HTR-8/SVneo (cell line): ENCODE data around the gene MORC3.
"Not testable (repeated sequence)": the region's sequence is repeated elsewhere in the genome, so short reads cannot be mapped to it uniquely, and the experiment has no call there.

ENCODE experiments used
- DNase-seq: peaks from one replicate; pipeline ENCODE4 v3.0.0; 2011; ENCODE audit warnings: low spot score, mixed read lengths; ENCODE audit not compliant: insufficient read length
- FAIRE-seq: peaks from 2 replicates; lab custom pipeline; 2011; peaks lifted over from hg19 to GRCh38; lab: Jason Lieb, UNC

MORC3 gene

GRCh38 chr21:36319767-36320420 lies at the start of gene MORC3:
Gene MORC3, plus strand, starts transcription at chr21:36320197. Its CDS starts 68 bp downstream, at chr21:36320265.
- FAIRE-seq: peak; percentile 98
- peak; percentile 99 for DNase-seq

DNA sequence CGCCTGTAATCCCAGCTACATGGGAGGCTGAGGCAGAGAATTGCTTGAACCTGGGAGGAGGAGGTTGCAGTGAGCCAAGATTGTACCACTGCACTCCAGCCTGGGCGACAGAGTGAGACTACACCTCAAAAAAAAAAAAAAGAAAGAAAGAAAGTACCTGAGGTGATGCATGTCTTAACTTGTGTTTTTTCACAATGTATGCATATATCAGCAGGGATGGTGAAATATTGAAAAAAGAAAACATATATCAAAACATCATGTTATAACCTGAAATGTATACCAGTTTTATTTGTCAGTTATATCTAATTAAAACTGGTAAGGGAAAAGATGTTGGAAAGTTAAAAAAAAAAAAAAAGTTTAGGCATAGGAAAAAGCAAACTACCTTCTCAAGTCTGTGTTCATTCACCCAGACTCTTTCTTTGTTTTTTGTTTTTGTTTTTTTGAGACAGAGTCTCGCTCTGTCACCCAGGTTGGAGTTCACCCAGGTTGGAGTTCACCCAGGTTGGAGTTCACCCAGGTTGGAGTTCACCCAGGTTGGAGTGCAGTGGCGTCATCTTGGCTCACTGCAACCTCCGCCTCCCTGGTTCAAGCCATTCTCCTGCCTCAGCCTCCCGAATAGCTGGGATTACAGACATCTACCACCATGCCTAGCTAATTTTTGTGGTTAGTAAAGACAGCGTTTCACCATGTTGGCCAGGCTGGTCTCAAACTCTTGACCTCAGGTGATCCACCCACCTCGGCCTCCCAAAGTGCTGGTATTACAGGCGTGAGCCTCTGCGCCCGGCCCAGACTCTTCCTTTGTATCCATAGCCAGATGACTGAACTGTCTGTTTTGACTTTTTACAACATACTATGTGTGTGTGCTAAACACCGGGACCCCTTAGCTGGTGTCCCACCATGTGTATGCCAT lies 49.0 kb upstream of the MORC3 start:
- DNase-seq, FAIRE-seq: not testable (repeated sequence)

DNA sequence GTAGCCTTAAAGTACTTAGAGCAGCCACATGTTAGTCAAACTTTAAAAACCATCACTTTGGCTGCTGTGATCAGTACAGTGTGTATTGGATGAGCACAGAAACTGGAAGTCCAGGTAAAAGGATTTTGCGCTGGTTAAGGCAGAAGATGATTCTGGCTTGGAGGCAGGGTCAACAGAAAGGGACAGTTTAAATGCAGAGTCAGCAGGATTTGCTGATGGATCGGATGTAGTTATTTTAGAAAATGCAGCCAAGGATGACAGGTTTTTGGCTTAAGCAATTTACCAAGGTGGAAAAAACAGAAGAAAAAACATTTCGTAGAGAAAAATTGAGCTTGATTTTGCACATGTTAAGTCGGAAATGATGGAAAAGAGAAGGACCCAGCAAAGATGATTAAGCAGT lies 45.9 kb upstream of the MORC3 start:
- FAIRE-seq (no peak), DNase-seq (no peak)

DNA sequence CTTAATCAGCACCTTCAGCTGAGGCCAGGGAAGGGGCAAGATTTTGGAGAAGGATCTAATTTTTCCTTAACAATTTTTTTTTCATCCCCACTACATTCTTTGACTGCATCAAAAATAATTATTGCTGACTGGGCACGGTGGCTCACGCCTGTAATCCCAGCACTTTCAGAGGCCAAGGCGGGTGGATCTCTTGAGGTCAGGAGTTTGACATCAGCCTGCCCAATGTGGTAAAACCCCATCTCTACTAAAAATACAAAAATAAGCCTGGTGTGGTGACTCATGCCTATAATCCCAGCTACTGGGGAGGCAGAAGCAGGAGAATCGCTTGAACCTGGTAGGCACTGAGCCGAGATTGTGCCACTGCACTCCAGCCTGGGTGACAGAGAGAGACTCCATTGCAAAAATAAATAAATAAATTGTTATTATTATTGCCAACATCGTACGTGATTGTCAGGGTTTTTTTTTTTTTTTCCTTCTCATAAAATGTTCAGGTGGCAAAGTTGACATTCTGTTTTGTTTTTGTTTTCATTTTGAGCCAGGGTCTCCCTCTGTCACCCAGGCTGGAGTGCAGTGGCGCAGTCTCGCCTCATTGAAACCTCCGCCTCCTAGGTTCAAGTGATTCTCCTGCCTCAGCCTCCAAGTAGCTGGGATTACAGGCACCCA lies 37.3 kb upstream of the MORC3 start:
- no peak for DNase-seq
- FAIRE-seq: no peak

GRCh38 chr21:36283231-36283622 lies 36.8 kb upstream of the MORC3 start:
- FAIRE-seq, DNase-seq: not testable (repeated sequence)

- no peak for DNase-seq
- FAIRE-seq: no peak
Observed at GRCh38 chr21:36288651-36289243, 31.2 kb upstream of the MORC3 start.

- no peak for FAIRE-seq
- DNase-seq: no peak
Observed at GRCh38 chr21:36291509-36291908, 28.5 kb upstream of the MORC3 start.

GRCh38 chr21:36297406-36297937 lies 22.5 kb upstream of the MORC3 start:
- FAIRE-seq (no peak), DNase-seq (no peak)

- DNase-seq (no peak), FAIRE-seq (no peak)
Observed at GRCh38 chr21:36297938-36298572, 21.9 kb upstream of the MORC3 start.

DNA sequence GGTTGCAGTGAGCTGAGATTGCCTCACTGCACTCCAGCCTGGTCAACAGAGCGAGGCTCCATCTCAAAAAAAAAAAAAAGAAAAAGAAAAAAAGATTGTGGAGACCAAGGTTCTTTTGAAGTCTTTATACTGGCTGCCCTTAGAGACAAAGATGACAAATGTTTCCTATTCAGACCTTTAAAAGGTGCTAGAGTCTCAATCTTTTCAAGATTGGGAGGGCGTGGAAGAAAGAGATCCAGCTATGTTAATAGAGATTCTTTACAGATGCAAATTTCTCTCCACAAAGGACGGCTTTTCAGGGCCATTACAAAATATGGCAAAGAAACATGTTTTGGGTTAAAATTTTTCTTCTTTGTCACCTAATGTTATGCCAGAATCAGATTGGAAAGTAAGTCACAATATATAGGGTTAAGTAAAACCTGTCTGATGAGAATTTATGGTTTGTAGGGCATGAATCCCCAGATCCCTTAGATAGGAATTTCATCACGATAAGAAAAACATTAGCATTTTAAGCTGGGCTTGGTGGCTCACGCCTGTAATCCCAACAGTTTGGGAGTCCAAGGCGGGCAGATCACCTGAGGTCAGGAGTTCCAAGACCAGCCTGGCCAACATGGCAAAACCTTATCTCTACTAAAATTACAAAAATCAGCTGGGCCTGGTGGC lies 13.0 kb upstream of the MORC3 start:
- DNase-seq: no peak
- no peak for FAIRE-seq

- DNase-seq: no peak
- FAIRE-seq: no peak
Observed at GRCh38 chr21:36310016-36310415, 10.0 kb upstream of the MORC3 start.

DNA sequence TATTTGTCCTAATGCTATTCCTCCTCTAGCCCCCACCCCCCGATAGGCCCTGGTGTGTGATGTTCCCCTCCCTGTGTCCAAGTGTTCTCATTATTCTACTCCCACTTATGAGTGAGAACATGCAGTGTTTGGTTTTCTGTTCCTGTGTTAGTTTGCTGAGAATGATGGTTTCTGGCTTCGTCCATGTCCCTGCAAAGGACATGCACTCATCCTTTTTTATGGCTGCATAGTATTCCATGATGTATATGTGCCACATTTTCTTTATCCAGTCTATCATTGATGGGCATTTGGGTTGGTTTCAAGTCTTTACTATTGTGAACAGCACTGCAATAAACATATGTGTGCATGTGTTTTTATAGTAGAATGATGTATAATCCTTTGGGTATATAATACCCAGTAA lies 6.6 kb upstream of the MORC3 start:
- DNase-seq, FAIRE-seq: not testable (repeated sequence)

DNA sequence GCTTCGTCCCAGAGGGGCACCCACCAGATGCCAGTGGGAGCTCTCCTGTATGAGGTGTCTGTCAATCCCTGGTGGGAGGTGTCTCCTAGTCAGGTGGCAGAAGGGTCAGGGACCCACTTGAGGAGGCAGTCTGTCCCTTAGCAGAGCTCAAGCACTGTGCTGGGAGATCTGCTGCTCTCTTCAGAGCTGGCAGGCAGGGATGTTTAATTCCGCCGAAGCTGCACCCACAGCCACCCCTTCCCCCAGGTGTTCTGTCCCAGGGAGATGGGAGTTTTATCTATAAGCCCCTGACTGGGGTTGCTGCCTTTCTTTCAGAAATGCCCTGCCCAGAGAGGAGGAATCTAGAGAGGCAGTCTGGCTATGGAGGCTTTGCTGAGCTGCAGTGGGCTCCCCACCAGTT lies 4.0 kb upstream of the MORC3 start:
- not testable (repeated sequence) for FAIRE-seq, DNase-seq

- DNase-seq: no peak
- no peak for FAIRE-seq
Observed at GRCh38 chr21:36316872-36317484, 3.0 kb upstream of the MORC3 start.

DNA sequence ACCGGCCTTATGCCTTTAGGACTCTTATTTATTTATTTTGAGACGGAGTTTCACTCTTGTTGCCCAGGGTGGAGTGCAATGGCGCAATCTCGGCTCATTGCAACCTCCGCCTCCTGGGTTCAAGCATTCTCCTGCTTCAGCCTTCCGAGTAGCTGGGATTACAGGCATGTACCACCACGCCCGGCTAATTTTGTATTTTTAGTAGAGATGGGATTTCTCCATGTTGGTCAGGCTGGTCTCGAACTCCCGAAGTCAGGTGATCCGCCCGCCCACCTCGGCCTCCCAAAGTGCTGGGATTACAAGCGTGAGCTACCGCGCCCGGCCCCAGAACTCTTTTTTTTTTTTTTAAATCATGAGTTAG lies 611 bp upstream of the MORC3 start:
- not testable (repeated sequence) for DNase-seq, FAIRE-seq

- FAIRE-seq: no peak
- DNase-seq: peak; percentile 51
Observed at GRCh38 chr21:36320421-36321324, 676 bp downstream of the MORC3 start.

DNA sequence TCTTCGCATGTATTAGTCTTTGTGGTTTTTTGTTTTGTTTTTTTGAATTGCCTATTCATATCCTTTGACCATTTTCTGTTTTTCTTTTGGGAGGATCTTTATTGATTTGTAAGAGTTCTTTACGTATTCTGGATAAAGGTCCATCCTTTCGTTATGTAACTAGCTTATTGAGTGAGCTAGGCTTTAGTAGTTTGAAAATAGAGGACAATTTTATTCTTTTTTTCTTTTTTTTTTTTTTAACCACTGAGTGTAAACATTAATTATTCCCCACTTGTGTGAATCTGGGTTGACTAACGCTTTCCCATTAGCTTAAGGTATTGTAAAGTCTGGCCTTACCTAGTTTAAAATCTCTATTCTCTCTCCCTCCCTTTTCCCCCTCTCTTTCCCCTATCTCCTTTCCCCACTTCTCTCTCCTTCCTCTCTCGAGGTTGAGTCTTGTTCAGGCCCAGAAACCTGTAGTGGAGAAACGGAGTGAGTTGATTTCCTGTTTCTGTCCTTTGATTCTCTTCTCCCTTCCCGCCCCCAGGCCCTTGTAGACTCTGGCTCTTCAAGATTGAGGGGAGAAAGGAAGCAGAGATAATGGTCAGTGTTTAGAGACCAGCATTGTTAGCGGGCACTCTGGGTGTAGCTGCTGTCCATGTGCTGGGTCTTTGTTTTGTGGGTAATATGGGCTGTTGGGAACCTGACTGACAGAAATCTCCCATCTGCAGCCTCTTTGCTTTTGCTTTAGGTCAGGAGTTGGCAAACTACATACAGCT lies 1.5 kb downstream of the MORC3 start:
- DNase-seq (no peak), FAIRE-seq (no peak)
